Stimulated activated effector memory CD8-positive, alpha-beta T cell treated with anti-CD3 and anti-CD28 coated beads, Interleukin-12 subunit alpha, Interleukin-12 subunit beta, amount 100 ng/mL, for 72 hours (primary cell): Measurements from ENCODE around the gene DGKE.

ENCODE experiments used
- ATAC-seq: fragments of 150-1000 bp; cut with Tn5 transposase; 2 replicates; pipeline ENCODE4 v1.10.0; 2021
- DNase-seq, 2 donors: peaks; one replicate each; pipeline ENCODE4 v3.0.0; 2021 to 2022; ENCODE audit warnings: low spot score in 2 of 2
- H3K27ac Mint-ChIP-seq: one replicate; pipeline ENCODE4 v1.8.0; 2022; ENCODE audit warnings: mild to moderate bottlenecking, mixed read lengths
- H3K36me3 Mint-ChIP-seq: one replicate; pipeline ENCODE4 v1.8.0; 2022; ENCODE audit warnings: mild to moderate bottlenecking, mixed read lengths
- H3K4me1 Mint-ChIP-seq: one replicate; pipeline ENCODE4 v1.8.0; 2022; ENCODE audit warnings: mixed read lengths
- H3K4me3 Mint-ChIP-seq: one replicate; pipeline ENCODE4 v1.8.0; 2022; ENCODE audit warnings: mild to moderate bottlenecking, mixed read lengths
- H3K9me3 Mint-ChIP-seq: one replicate; pipeline ENCODE4 v1.8.0; 2022; ENCODE audit warnings: mixed read lengths

DGKE gene

DNA sequence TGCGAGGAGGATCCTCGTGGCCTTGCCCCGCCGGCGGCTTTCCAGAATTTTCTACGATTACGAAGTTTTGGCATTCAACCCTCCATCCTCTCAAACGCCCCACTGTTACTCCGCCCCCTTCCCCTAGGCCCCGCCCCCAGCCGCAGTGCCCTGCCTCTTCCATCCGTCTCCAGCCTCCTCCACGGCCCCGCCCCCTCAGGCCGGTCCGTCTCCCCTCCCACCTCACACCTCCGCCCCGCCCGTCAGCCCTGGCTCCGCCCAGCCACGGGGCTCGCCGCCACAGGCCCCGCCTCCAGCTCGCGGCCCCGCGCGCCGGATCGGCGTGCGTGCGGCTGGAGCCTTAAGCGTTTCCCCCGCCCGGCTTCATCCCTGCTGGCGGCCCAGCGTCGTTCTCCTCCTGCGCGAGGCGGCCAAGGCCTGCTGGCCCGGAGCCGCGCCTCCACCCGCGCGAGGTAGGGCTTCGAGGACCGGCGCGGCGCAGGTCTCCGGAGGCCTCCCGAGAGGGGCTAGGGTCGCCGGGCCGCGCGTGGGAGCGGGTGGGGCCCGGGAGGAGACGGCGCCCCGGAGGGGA lies at the start of gene DGKE, which contains the start of gene C17orf67:
Gene DGKE, plus strand, starts transcription at position 343 of the 571 bp plus-strand sequence. CDS start 645 bp downstream, outside the sequence.
Gene C17orf67, minus strand, starts transcription at position 112 of the 571 bp plus-strand sequence. CDS start 18,110 bp downstream, outside the sequence.
- peaks cover 54% of the 10 kb centered on the region for H3K4me1 Mint-ChIP-seq
- H3K36me3 Mint-ChIP-seq = peaks cover 63% of the 10 kb centered on the region
- no peaks in the 10 kb centered on the region for H3K9me3 Mint-ChIP-seq
- H3K27ac Mint-ChIP-seq = peak within 1 kb of the TSS; percentile 90
- ATAC-seq = peak; percentile 88
- DNase-seq = peak; percentile 97 to 99
- peak within 1 kb of the TSS; percentile 90 for H3K4me3 Mint-ChIP-seq

DNA sequence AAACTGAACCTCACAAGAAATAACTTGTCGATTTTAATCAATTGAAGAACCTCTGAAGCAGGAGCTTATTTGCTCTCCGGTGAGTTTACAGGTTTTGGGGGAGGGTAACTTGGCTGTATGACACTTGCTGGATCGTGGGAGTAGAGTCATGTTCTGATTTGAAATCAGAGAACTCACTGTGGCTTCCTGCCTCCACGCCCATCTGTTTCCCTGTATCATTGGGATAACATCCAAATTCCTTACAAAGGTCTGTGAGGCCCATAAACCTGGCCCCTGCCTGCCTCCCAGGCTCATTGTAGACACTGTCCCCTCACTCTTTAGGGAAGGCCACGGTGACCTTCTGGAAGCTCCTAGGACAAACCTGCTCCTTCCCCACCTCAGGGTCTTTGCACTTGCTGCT lies 48.5 kb upstream of the DGKE start:
- Mint-ChIP-seq H3K4me3 (no peak overlapping the region), H3K4me1 (peaks cover 37% of the 10 kb centered on the region), H3K27ac (peak overlapping the region; percentile 95), H3K36me3 (peaks cover 9% of the 10 kb centered on the region), H3K9me3 (no peaks in the 10 kb centered on the region)
- ATAC-seq (no peak), DNase-seq (no peak)

DNA sequence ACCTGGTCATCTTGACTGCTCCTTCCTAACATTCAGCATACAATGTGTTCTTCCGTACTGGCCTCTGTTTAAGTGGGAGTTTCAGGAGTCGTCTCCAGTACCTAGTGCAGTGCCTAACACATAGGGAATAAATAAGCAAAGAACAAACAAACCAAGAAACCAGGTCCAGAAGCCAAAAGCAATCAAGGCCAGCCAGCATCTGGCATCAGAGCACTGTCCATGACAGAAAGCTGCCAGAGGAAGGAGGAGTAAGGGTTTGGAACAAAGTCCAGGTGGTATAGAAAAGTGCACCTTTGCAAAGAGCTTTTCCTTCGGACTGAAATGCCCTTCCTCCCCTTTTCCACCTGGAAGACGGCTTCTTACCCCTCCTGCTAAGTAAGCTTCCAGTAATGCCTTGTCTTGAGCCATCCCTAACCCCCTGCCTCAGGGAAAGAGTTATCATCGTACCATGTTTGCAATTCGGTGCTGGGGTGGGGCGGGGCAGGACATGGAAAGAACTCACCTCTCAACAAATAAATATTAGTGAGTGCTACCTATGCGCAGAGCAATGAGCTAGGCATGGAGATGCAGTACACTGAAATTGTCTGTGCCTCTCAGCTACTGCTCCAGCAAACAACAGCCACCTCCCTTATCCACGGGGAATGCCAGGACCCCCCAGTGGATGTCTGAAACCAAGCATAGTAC lies 47.8 kb upstream of the DGKE start:
- ATAC-seq = no peak
- no peak for DNase-seq
- Mint-ChIP-seq H3K4me1 (peaks cover 33% of the 10 kb centered on the region), H3K9me3 (no peaks in the 10 kb centered on the region), H3K27ac (peak overlapping the region; percentile 95), H3K4me3 (peak overlapping the region; percentile 52), H3K36me3 (peaks cover 9% of the 10 kb centered on the region)

DNA sequence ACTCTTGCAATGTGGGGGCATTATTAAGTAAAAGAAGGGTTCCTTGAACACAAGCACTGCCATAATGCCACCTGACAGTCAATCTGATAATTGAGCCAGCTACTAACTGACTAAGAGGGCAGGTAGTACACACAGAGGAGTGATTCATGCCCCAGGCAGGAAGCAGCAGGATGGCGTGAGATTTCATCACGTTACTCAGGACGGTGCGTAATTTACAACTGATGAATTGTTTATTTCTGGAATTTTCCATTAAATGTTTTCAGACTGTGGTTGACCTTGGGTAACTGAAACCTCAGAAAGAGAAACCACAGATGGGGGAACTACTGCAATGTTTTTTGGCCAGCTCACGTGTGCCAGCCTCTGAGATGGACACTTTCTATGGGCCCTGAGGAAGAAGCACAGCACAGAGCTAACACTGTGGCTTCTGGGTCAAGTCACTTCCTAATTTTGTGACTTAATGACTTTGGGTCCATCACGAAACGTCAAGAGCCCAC lies 46.9 kb upstream of the DGKE start:
- DNase-seq (peak; percentile 23 to 70), ATAC-seq (peak; percentile 99)
- H3K27ac Mint-ChIP-seq = peak overlapping the region; percentile 95
- peaks cover 34% of the 10 kb centered on the region for H3K4me1 Mint-ChIP-seq
- peak overlapping the region; percentile 52 for H3K4me3 Mint-ChIP-seq
- H3K9me3 Mint-ChIP-seq = peaks cover under 1% of the 10 kb centered on the region
- peaks cover 11% of the 10 kb centered on the region for H3K36me3 Mint-ChIP-seq

DNA sequence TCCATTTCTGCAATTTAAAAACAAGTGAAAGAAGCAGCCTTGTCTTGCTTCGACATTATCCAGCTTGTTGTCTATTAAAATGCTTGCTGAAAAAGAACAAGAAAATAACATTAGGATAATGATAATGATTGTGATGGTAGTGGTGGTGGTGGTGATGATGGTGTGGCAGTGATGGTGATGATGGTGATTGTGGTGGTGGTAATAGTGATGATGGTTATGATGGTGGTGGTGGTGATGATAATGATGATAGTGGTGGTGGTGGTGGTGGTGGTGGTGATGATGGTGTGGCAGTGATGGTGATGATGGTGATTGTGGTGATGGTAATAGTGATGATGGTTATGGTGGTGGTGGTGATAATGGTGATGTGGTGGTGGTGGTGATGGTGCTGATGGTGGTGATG lies 41.7 kb upstream of the DGKE start:
- ATAC-seq (no peak), DNase-seq (no peak)
- H3K4me3 Mint-ChIP-seq = no peak overlapping the region
- H3K4me1 Mint-ChIP-seq = peaks cover 14% of the 10 kb centered on the region
- peaks cover 17% of the 10 kb centered on the region for H3K36me3 Mint-ChIP-seq
- H3K9me3 Mint-ChIP-seq = peaks cover 4% of the 10 kb centered on the region
- peak overlapping the region; percentile 89 for H3K27ac Mint-ChIP-seq

DNA sequence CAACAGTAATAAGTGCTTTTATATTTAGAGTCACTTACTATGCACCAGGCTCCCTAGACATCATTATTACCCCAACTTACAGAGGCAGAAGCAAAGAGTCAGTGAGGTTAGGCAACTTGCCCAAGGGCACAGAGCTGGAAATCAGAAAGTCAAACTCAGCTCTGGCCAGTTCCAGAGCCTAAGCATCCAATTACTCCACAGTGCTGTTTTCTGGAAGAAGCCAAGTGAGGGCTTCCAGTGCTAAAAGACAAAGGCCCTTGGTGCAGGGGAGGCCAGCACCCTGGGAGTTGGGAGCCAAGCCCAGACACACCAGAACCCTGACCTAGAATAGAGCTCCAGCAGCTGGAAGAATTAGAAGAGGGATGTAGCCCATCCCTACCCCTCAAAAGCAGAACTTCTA lies 40.4 kb upstream of the DGKE start:
- Mint-ChIP-seq H3K4me3 (no peak overlapping the region), H3K4me1 (peaks cover 6% of the 10 kb centered on the region), H3K27ac (peak overlapping the region; percentile 89), H3K36me3 (peaks cover 15% of the 10 kb centered on the region), H3K9me3 (peaks cover 4% of the 10 kb centered on the region)
- ATAC-seq = no peak
- DNase-seq = no peak

DNA sequence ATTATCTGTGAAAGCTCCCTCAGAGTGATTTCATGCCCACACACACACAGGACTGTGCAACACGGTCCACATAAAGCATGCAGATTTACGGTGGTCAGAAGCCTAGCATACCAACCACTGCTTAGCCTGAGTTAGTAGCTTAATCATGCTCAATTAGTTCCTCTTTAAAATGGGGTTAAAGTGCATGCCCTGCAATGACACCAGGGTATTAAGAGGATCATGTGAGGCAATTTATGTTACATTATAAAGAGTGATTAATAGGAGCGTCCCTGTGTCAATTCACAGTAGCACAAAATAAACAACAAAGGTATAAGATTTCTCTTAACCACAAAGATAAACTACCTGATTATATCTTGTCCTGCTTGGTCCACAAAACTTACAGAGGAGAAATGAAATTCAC lies 40.0 kb upstream of the DGKE start:
- DNase-seq = no peak
- Mint-ChIP-seq H3K36me3 (peaks cover 15% of the 10 kb centered on the region), H3K4me1 (peaks cover 6% of the 10 kb centered on the region), H3K9me3 (peaks cover 4% of the 10 kb centered on the region), H3K4me3 (no peak overlapping the region), H3K27ac (no peak overlapping the region)
- no peak for ATAC-seq

DNA sequence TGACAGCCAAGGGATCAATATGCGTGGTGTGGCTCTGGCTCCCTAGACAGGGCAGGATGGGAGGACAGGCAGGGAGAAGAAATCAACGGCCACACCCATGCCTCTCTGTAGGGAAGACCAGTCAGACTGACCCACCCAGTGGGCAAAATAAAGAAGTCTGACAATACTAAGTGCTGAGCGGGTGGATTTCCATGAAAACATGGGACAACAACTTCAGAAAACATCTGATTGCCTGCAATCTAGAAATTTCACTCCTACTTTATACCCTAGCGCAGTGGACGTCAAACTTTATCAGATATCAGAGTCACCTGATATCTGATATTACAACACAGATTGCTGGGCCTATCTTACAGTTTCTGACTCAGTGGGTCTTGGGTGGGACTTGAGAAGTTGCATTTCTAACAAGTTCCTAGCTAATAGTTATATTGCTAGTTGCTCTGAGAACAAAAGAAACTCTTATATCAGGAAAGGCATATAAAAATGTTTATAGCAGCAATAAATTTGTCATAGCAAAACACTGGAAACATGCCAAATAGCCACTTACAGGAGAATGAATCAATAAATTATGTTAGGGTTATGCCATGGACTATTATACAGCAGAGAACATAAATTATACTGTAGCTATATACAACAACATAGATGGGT lies 38.6 kb upstream of the DGKE start:
- peaks cover 6% of the 10 kb centered on the region for H3K4me1 Mint-ChIP-seq
- ATAC-seq = no peak
- DNase-seq = no peak
- H3K9me3 Mint-ChIP-seq = peaks cover 4% of the 10 kb centered on the region
- peaks cover 15% of the 10 kb centered on the region for H3K36me3 Mint-ChIP-seq
- H3K27ac Mint-ChIP-seq = no peak overlapping the region
- no peak overlapping the region for H3K4me3 Mint-ChIP-seq

DNA sequence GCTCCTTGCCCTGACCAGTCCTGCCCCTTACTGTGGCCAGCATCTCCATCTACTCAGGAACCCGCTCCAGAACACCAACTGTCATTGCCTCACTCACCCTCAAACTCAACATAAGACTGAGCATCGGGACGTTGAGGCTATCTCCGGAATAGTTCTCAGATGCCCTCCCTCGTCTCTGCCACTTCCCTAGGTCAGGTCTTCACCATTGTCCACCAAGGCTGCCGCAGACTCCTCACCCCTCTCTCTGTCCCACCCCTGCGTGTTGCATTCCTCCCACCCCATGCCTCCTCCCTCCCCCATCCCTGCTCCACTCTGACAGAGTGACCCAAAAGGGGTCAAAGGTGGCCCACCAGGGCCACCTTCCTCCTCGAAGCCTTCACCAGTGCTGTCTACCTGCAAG lies 37.4 kb upstream of the DGKE start:
- Mint-ChIP-seq H3K36me3 (peaks cover 15% of the 10 kb centered on the region), H3K4me1 (peaks cover 6% of the 10 kb centered on the region), H3K9me3 (peaks cover 4% of the 10 kb centered on the region), H3K4me3 (no peak overlapping the region), H3K27ac (no peak overlapping the region)
- DNase-seq (no peak), ATAC-seq (no peak)

DNA sequence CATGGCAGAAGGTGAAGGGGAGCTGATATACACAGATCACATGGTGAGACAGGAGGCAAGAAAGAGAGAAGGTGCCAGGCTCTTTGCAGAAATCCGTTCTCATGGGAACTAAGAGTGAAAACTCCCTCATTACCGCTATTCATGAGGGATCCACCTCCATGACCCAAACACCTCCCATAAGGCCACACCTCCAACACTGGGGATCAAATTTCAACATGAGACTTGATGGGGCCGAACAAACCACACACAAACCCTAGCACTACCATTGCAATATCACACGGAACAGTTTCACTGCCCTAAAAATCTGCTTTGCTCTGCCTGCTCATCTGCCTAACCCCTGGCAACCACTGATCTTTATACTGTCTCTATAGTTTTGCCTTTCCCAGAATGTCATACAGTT lies 35.0 kb upstream of the DGKE start:
- Mint-ChIP-seq H3K9me3 (no peaks in the 10 kb centered on the region), H3K27ac (no peak overlapping the region), H3K4me1 (no peaks in the 10 kb centered on the region), H3K36me3 (no peaks in the 10 kb centered on the region), H3K4me3 (no peak overlapping the region)
- no peak for ATAC-seq
- no peak for DNase-seq

DNA sequence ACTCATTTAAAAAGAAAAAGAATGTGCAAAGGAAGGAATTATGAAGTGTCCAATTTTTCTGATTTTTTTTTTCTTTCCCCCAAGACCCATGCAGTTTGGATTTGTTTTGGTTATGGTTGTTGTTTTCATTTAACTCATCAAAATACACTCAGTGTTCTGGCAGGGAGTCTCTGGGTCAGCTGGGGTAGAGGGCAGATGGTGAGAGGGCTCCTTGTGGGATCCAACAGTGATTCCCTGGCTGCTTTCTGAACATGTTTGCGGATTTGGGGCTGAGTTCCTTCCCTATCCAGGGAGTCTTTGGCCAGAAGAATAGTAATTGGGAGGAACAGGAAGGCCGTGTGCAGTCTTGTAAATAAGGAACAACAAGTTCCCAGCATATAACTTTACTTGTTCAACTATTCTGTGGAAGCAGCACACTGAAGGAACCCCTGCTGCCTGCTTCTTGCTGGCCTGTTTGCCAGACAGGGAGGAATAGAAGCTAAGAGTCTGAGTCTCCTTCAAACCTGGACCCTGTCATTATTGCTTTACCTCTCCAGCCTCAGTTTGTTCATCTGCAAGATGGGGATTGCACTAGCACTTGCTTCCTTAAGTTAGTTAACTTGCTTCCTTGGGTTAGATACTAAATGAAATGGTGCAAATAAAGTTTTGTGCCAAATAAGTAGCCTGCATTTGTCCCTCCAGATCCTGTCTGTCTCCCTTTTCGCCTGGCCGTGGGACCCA lies 32.3 kb upstream of the DGKE start:
- Mint-ChIP-seq H3K9me3 (no peaks in the 10 kb centered on the region), H3K4me1 (no peaks in the 10 kb centered on the region), H3K27ac (no peak overlapping the region), H3K36me3 (no peaks in the 10 kb centered on the region), H3K4me3 (no peak overlapping the region)
- DNase-seq (no peak), ATAC-seq (no peak)

DNA sequence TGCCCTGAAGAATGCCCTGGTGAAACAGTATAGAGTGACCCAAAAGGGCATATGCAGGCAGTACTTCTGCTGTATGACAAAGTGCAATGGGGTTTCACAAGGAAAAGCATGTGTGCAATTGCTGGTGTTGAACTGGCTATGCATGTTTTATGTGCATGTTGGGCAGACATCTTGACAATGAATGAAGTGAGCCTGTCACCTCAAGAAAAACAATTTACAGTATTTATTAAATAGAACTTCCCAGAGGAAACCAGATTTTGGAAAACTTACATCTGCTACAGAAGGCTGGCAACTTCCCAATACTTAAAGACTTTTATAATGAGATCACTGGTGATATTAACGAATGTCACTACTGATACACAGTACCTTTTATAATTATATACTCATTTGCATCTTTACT lies 30.9 kb upstream of the DGKE start:
- Mint-ChIP-seq H3K27ac (no peak overlapping the region), H3K4me1 (no peaks in the 10 kb centered on the region), H3K36me3 (no peaks in the 10 kb centered on the region), H3K4me3 (no peak overlapping the region), H3K9me3 (no peaks in the 10 kb centered on the region)
- DNase-seq (no peak), ATAC-seq (no peak)

DNA sequence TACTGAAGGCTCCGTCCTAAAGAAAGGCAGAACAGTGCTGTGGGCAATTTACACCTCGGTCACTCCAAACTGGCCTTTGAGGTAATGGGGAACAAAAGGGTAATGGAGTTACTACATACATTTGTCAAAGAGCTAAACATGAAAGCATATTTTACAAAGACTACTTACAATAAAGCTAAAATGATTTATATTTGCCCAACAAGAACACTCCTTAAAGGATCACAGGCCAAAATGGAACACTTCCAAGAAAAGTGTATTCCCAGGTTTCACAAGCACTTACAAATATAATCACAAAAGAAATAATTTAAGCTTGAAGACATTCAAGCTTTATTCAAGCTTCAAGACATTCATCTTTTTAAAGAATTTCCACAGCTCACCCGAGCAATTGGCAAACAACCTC lies 29.5 kb upstream of the DGKE start:
- no peak for ATAC-seq

DNA sequence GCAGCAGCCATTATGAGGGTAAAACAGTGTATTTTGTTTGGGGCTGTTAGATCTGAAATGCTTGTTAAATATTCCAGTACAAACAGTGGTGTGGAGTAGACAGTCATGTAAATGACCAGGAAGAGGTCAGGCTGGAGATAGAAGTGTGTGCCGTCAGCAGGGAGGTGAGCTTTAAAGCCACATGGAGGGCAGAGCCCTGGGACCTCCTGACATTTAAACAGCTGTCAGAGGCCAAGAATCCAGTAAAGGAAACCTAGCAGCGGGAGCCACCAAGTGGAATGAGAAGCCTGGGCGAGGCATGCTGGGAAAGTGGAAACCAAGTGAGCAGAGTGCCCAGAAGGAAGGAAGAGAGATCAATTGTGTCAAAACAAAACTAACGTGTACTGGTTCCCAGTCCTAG lies 27.0 kb upstream of the DGKE start:
- no peak overlapping the region for H3K4me3 Mint-ChIP-seq
- peak overlapping the region; percentile 29 for H3K27ac Mint-ChIP-seq
- no peaks in the 10 kb centered on the region for H3K4me1 Mint-ChIP-seq
- H3K9me3 Mint-ChIP-seq = no peaks in the 10 kb centered on the region
- DNase-seq = no peak
- ATAC-seq = no peak
- no peaks in the 10 kb centered on the region for H3K36me3 Mint-ChIP-seq

More for the DNA sequence above, 29.5 kb upstream of the DGKE start:
- no peak overlapping the region for H3K4me3 Mint-ChIP-seq
- H3K36me3 Mint-ChIP-seq = no peaks in the 10 kb centered on the region
- DNase-seq = no peak
- no peak overlapping the region for H3K27ac Mint-ChIP-seq
- no peaks in the 10 kb centered on the region for H3K4me1 Mint-ChIP-seq
- H3K9me3 Mint-ChIP-seq = no peaks in the 10 kb centered on the region

DNA sequence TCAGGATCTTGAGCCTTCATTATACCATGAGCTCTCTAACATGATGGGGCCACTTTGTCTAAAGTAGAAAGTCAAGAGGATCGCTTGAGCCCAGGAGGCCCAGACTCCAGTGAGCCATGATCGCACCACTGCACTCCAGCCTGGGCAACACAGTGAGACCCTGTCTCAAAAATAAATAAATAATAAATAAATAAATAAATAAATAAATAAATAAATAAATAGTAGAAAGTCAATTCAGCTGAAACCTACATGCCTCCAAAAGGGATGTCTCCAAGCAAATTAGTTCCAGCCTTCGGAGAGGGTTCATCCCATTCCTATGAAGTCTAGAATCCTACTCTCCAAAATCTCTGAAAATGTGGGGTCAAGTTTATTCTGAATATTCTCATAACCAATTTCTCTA lies 26.2 kb upstream of the DGKE start:
- Mint-ChIP-seq H3K27ac (no peak overlapping the region), H3K4me1 (no peaks in the 10 kb centered on the region), H3K4me3 (no peak overlapping the region), H3K36me3 (no peaks in the 10 kb centered on the region), H3K9me3 (no peaks in the 10 kb centered on the region)
- ATAC-seq (no peak), DNase-seq (no peak)
